Vagina (tissue), 2 donors: ENCODE data around the gene AASDH.

Experiments used
- CTCF ChIP-seq, 3 experiments: fragments of 450-650 bp in 2 of 3; fragments of 200-600 bp in 1 of 3; sonication (generic) in 1 of 3; IDR thresholded peaks; one replicate each; pipeline ENCODE4 v1.5.1; 2017 to 2019; ENCODE audit warnings: antibody characterized with exemption in 3 of 3, mild to moderate bottlenecking in 2 of 3, moderate library complexity in 2 of 3
- POLR2A ChIP-seq, 2 donors: fragments of 450-650 bp; IDR thresholded peaks; one replicate each; pipeline ENCODE4 v1.6.1; 2017; ENCODE audit warnings: antibody characterized with exemption in 2 of 2, mild to moderate bottlenecking in 2 of 2, moderate library complexity in 2 of 2

DNA sequence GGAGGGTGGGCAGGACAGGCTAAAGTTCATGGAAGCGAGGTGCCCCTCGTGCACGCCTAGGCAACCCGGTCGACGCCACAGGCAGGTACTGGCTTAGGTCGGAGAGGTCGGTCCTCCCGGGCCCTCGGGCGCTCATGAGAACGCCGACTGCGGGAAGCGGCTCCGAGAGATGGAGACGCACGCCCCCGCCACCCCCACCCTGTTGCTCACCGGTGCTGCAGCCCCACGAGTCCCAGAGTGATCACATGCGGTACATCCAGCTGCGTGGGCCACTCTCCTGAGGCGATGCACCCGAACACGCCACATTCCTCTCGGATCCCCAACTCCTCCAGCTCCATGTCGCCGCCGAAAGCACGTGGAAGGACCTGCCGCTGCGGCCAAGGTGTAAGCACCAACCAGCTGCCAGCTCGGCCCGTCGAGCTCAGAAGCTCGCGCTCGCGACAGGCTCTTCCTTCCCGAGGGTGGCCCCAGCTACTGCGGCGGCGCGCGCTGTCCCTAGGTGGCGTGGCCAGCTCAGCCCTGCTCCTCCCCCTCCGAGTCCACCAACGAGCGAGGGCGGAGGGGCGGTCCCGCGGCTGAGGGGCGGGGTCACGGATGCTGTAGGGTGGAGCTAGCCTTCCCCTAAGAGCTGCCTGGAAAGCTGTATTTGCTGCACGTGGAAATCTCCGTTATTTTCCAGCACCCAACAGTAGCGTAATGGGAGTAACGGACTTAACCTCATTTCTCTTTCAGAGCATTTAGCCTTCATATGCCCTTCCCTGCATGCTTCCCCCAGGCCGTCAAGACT lies 48.0 kb upstream of the AASDH start, which contains the start of gene PPAT:
- peak in 1 of 2 donors; percentile 56 for TF ChIP-seq POLR2A (IDR thresholded peaks at IDR 0.05)
- peak in 2 of 3 experiments; percentile 14 to 37 for TF ChIP-seq CTCF (IDR thresholded peaks at IDR 0.05)
